ENCODE results near the gene TOPAZ1.

TOPAZ1 gene

DNA sequence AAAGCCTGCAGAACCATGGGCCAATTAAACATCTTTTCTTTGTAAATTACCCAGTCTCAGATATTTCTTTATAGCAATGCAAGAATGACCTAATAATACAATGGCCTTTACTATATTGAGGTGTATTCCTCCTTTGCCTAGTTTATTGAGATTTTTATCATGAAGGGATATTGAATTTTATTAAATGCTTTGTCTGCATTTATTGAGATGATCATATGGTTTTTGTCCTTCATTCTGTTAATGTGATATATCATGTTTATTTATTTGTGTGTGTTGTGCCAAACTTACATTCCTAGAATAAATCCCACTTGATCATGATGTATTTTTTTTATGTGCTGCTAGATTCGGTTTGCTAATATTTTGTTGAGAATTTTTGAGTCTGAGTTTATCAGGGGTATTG is 36.2 kb downstream of the TOPAZ1 start:
- no peak overlapping the region for H2AK5ac ChIP-seq (ENCODE audit: low read length, severe bottlenecking)
- peaks cover 0 to 3% of the 10 kb centered on the region in 2 experiments for H3K27me3 ChIP-seq (ENCODE audit: control insufficient read depth in 1 of 2, insufficient read depth in 1 of 2, low read length in 2 of 2)
- H4K8ac ChIP-seq (ENCODE audit: low read length) = no peak overlapping the region
- 79% methylated on average over 1 of the region's 1 CpG for WGBS
- H3K36me3 ChIP-seq (ENCODE audit: control insufficient read depth in 1 of 2, insufficient read depth in 2 of 2, low read depth in 1 of 2, low read length in 2 of 2) = no peaks in the 10 kb centered on the region
- H4K91ac ChIP-seq (ENCODE audit: low read length) = no peak overlapping the region
- no peak overlapping the region for H2BK120ac ChIP-seq (ENCODE audit: low read depth, low read length)
- H3K14ac ChIP-seq (ENCODE audit: low read length in 2 of 2) = no peak overlapping the region
- no peak for DNase-seq
- no peak overlapping the region for H2BK15ac ChIP-seq (ENCODE audit: low read depth, poor library complexity, severe bottlenecking)
- H3K23ac ChIP-seq (ENCODE audit: low read length in 2 of 2) = no peak overlapping the region
- no peak overlapping the region for H3K4me3 ChIP-seq (ENCODE audit: insufficient read depth in 1 of 2, low read depth in 1 of 2, low read length in 2 of 2)
- no peak overlapping the region for H3K4me2 ChIP-seq (ENCODE audit: low read length, poor library complexity, severe bottlenecking)
- H3K79me1 ChIP-seq (replicated peaks; ENCODE audit: low read length, poor library complexity, severe bottlenecking) = no peaks in the 10 kb centered on the region
- no peak overlapping the region for H3K18ac ChIP-seq (ENCODE audit: low read depth in 1 of 2, low read length in 2 of 2)
- H3K4ac ChIP-seq (ENCODE audit: low read depth in 1 of 2, low read length in 2 of 2) = no peak overlapping the region
- no peak overlapping the region for H2BK5ac ChIP-seq (ENCODE audit: low read depth, low read length, poor library complexity, severe bottlenecking)
- H3K9me3 ChIP-seq (ENCODE audit: control insufficient read depth, low read length) = peaks cover 5% of the 10 kb centered on the region
- peaks cover 2% of the 10 kb centered on the region for H3K4me1 ChIP-seq (ENCODE audit: control insufficient read depth, insufficient read depth, low read depth, low read length)
- H3K9ac ChIP-seq (ENCODE audit: low read length) = no peak overlapping the region
- H2AFZ ChIP-seq (ENCODE audit: low read depth, low read length) = no peak overlapping the region
- H2BK12ac ChIP-seq (ENCODE audit: low read length in 2 of 2) = no peak overlapping the region
- H3K27ac ChIP-seq (ENCODE audit: low read length, poor library complexity, severe bottlenecking) = no peak overlapping the region

DNA sequence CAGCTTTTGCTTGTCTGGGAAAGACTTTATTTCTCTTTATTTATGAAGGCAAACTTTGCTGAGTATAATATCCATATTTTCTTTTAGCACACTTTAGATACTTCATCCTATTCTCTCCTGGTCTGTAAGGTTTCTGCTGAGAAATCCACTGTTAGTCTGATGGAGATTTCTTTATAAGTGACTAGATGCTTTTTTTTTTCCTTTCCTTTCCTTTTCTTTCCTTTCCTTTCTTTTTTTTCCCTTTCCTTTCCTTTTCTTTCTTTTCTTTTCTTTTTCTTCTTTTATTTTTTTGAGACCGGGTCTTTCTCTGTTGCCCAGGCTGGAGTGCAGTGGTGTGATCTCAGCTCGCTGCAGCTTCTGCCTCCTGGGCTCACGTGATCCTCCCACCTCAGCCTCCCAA is 38.4 kb downstream of the TOPAZ1 start:
- DNase-seq = no peak
- Histone ChIP-seq H4K8ac (ENCODE audit: low read length) (no peak overlapping the region), H3K14ac (ENCODE audit: low read length in 2 of 2) (no peak overlapping the region), H3K27ac (ENCODE audit: low read length, poor library complexity, severe bottlenecking) (no peak overlapping the region), H3K23ac (ENCODE audit: low read length in 2 of 2) (no peak overlapping the region), H2BK5ac (ENCODE audit: low read depth, low read length, poor library complexity, severe bottlenecking) (no peak overlapping the region), H3K4ac (ENCODE audit: low read depth in 1 of 2, low read length in 2 of 2) (no peak overlapping the region), H3K4me3 (ENCODE audit: insufficient read depth in 1 of 2, low read depth in 1 of 2, low read length in 2 of 2) (no peak overlapping the region), H2AFZ (ENCODE audit: low read depth, low read length) (no peak overlapping the region), H3K27me3 (ENCODE audit: control insufficient read depth in 1 of 2, insufficient read depth in 1 of 2, low read length in 2 of 2) (peaks cover 0 to 7% of the 10 kb centered on the region in 2 experiments), H3K4me2 (ENCODE audit: low read length, poor library complexity, severe bottlenecking) (no peak overlapping the region), H3K4me1 (ENCODE audit: control insufficient read depth, insufficient read depth, low read depth, low read length) (peaks cover 2% of the 10 kb centered on the region), H3K9ac (ENCODE audit: low read length) (no peak overlapping the region), H3K18ac (ENCODE audit: low read depth in 1 of 2, low read length in 2 of 2) (no peak overlapping the region), H2AK5ac (ENCODE audit: low read length, severe bottlenecking) (no peak overlapping the region), H3K79me1 (replicated peaks; ENCODE audit: low read length, poor library complexity, severe bottlenecking) (no peaks in the 10 kb centered on the region), H3K9me3 (ENCODE audit: control insufficient read depth, low read length) (peaks cover 5% of the 10 kb centered on the region), H4K91ac (ENCODE audit: low read length) (no peak overlapping the region), H2BK15ac (ENCODE audit: low read depth, poor library complexity, severe bottlenecking) (no peak overlapping the region), H3K36me3 (ENCODE audit: control insufficient read depth in 1 of 2, insufficient read depth in 2 of 2, low read depth in 1 of 2, low read length in 2 of 2) (no peaks in the 10 kb centered on the region), H2BK12ac (ENCODE audit: low read length in 2 of 2) (no peak overlapping the region), H2BK120ac (ENCODE audit: low read depth, low read length) (no peak overlapping the region)
- WGBS = 96% methylated on average over 3 of the region's 3 CpGs

DNA sequence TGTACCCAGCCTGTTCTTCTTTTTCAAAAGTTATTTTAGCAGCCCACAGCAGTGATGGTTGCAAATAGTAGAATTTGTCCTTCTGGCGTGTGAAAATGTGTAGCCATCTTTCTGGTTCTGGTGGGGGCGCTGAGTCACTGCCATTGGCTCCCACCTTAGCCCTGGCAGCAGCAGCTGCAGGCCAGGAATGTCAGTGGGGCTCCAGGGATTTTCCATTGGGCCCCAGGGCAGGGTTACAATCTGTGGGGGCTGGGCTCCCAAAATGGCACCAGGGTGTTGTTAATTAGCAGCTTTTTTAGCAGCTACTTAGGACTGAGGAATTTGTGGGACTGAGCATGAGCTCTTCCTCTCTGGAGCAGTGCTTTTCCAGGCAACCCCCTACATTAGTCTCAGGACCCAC is 38.9 kb downstream of the TOPAZ1 start:
- Histone ChIP-seq H3K4me2 (ENCODE audit: low read length, poor library complexity, severe bottlenecking) (no peak overlapping the region), H3K9ac (ENCODE audit: low read length) (no peak overlapping the region), H2BK12ac (ENCODE audit: low read length in 2 of 2) (no peak overlapping the region), H2BK5ac (ENCODE audit: low read depth, low read length, poor library complexity, severe bottlenecking) (no peak overlapping the region), H4K91ac (ENCODE audit: low read length) (no peak overlapping the region), H2BK120ac (ENCODE audit: low read depth, low read length) (no peak overlapping the region), H3K14ac (ENCODE audit: low read length in 2 of 2) (no peak overlapping the region), H3K18ac (ENCODE audit: low read depth in 1 of 2, low read length in 2 of 2) (no peak overlapping the region), H3K4ac (ENCODE audit: low read depth in 1 of 2, low read length in 2 of 2) (no peak overlapping the region), H3K4me1 (ENCODE audit: control insufficient read depth, insufficient read depth, low read depth, low read length) (peaks cover 6% of the 10 kb centered on the region), H3K27me3 (ENCODE audit: control insufficient read depth in 1 of 2, insufficient read depth in 1 of 2, low read length in 2 of 2) (peaks cover 0 to 7% of the 10 kb centered on the region in 2 experiments), H3K36me3 (ENCODE audit: control insufficient read depth in 1 of 2, insufficient read depth in 2 of 2, low read depth in 1 of 2, low read length in 2 of 2) (no peaks in the 10 kb centered on the region), H3K27ac (ENCODE audit: low read length, poor library complexity, severe bottlenecking) (no peak overlapping the region), H3K9me3 (ENCODE audit: control insufficient read depth, low read length) (peaks cover 5% of the 10 kb centered on the region), H3K23ac (ENCODE audit: low read length in 2 of 2) (no peak overlapping the region), H3K4me3 (ENCODE audit: insufficient read depth in 1 of 2, low read depth in 1 of 2, low read length in 2 of 2) (no peak overlapping the region), H2BK15ac (ENCODE audit: low read depth, poor library complexity, severe bottlenecking) (no peak overlapping the region), H2AFZ (ENCODE audit: low read depth, low read length) (no peak overlapping the region), H4K8ac (ENCODE audit: low read length) (no peak overlapping the region), H2AK5ac (ENCODE audit: low read length, severe bottlenecking) (no peak overlapping the region), H3K79me1 (replicated peaks; ENCODE audit: low read length, poor library complexity, severe bottlenecking) (no peaks in the 10 kb centered on the region)
- DNase-seq = no peak
- WGBS = 70% methylated on average over 2 of the region's 2 CpGs

DNA sequence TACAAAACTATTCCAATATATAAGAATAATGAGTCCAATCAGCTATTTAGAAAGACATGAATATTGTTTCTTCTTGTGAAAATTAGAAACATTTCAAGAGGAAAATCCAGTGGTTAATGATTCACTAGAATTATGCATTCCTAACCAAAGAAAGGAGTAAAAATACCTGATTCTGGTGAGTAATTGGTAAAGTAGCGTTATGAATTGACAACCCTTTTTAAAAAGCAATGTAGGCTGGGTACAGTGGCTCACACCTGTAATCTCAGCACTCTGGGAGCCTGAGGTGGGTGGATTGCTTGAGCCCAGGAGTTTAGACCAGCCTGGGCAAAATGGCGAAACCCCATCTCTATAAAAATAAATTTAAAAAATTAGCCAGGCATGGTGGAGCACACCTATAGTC is 43.3 kb downstream of the TOPAZ1 start:
- Histone ChIP-seq H3K23ac (ENCODE audit: low read length in 2 of 2) (no peak overlapping the region), H3K79me1 (replicated peaks; ENCODE audit: low read length, poor library complexity, severe bottlenecking) (no peaks in the 10 kb centered on the region), H3K18ac (ENCODE audit: low read depth in 1 of 2, low read length in 2 of 2) (no peak overlapping the region), H2BK5ac (ENCODE audit: low read depth, low read length, poor library complexity, severe bottlenecking) (no peak overlapping the region), H4K91ac (ENCODE audit: low read length) (no peak overlapping the region), H2BK15ac (ENCODE audit: low read depth, poor library complexity, severe bottlenecking) (no peak overlapping the region), H2BK120ac (ENCODE audit: low read depth, low read length) (no peak overlapping the region), H3K4me3 (ENCODE audit: insufficient read depth in 1 of 2, low read depth in 1 of 2, low read length in 2 of 2) (no peak overlapping the region), H3K9ac (ENCODE audit: low read length) (no peak overlapping the region), H3K9me3 (ENCODE audit: control insufficient read depth, low read length) (no peaks in the 10 kb centered on the region), H2AK5ac (ENCODE audit: low read length, severe bottlenecking) (no peak overlapping the region), H3K4me2 (ENCODE audit: low read length, poor library complexity, severe bottlenecking) (peak overlapping the region; percentile 47), H3K36me3 (ENCODE audit: control insufficient read depth in 1 of 2, insufficient read depth in 2 of 2, low read depth in 1 of 2, low read length in 2 of 2) (no peaks in the 10 kb centered on the region), H4K8ac (ENCODE audit: low read length) (no peak overlapping the region), H3K4ac (ENCODE audit: low read depth in 1 of 2, low read length in 2 of 2) (no peak overlapping the region), H3K27ac (ENCODE audit: low read length, poor library complexity, severe bottlenecking) (no peak overlapping the region), H3K4me1 (ENCODE audit: control insufficient read depth, insufficient read depth, low read depth, low read length) (peaks cover 6% of the 10 kb centered on the region), H3K14ac (ENCODE audit: low read length in 2 of 2) (no peak overlapping the region), H3K27me3 (ENCODE audit: control insufficient read depth in 1 of 2, insufficient read depth in 1 of 2, low read length in 2 of 2) (peaks cover 0 to 14% of the 10 kb centered on the region in 2 experiments), H2BK12ac (ENCODE audit: low read length in 2 of 2) (no peak overlapping the region), H2AFZ (ENCODE audit: low read depth, low read length) (no peak overlapping the region)
- 100% methylated on average over 2 of the region's 2 CpGs for WGBS
- no peak for DNase-seq
